GM10248 (cell line): Measurements from ENCODE around the gene KCNK10.

Experiments used
- CTCF ChIA-PET: fragments of 300-600 bp; sonication (Branson Sonifier 250); formaldehyde crosslinking; extraction: SDS; loops from one replicate; lab custom pipeline; 2021; ENCODE audit warnings: antibody characterized with exemption; lab: Yijun Ruan, JAX
- POLR2A ChIA-PET: fragments of 350-650 bp; sonication (Branson Sonifier 250); formaldehyde crosslinking; extraction: SDS; loops from one replicate; lab custom pipeline; 2020; ENCODE audit warnings: antibody characterized with exemption; lab: Yijun Ruan, JAX
- DNase-seq: peaks from one replicate; pipeline ENCODE4 v3.0.0; 2012; ENCODE audit errors: extremely low spot score
- TF ChIP-seq, protein P1 (sequence below): IDR thresholded peaks from 2 replicates; pipeline ENCODE4 v1.5.1; 2012; ENCODE audit warnings: mild to moderate bottlenecking, low read depth; ENCODE audit errors: extremely low read depth, missing control alignments, control extremely low read depth

Gene KCNK10

DNA sequence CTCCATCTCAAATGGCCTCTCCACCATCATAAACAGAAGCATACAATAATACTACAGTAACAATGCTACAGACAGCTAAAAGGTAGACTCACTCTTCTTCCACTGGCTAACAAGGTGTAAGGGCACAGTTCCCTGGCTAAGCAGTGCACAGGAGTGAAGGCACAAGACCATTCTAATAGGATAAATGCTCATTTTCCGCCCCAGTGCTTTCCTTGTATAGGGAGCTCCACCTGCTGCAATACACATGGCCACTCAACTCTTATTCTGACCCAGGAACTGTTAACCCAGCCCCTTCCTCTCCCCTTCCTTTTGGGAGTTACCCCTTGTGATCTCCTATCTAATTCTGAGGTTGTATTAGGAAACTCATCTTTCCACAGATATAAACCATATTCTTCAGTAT, 124.6 kb downstream of the KCNK10 start:
- CTCF ChIA-PET, result interaction anchor here (0.7 to 6.8 kb wide), 2 partner anchors 9 to 253 kb away, joined by 3 to 52 read pairs; no protein-coding TSS in a partner anchor
- no peak for DNase-seq
- TF ChIP-seq, protein P1, sequence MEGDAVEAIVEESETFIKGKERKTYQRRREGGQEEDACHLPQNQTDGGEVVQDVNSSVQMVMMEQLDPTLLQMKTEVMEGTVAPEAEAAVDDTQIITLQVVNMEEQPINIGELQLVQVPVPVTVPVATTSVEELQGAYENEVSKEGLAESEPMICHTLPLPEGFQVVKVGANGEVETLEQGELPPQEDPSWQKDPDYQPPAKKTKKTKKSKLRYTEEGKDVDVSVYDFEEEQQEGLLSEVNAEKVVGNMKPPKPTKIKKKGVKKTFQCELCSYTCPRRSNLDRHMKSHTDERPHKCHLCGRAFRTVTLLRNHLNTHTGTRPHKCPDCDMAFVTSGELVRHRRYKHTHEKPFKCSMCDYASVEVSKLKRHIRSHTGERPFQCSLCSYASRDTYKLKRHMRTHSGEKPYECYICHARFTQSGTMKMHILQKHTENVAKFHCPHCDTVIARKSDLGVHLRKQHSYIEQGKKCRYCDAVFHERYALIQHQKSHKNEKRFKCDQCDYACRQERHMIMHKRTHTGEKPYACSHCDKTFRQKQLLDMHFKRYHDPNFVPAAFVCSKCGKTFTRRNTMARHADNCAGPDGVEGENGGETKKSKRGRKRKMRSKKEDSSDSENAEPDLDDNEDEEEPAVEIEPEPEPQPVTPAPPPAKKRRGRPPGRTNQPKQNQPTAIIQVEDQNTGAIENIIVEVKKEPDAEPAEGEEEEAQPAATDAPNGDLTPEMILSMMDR, result no peak
- POLR2A ChIA-PET, result no interaction called here

DNA sequence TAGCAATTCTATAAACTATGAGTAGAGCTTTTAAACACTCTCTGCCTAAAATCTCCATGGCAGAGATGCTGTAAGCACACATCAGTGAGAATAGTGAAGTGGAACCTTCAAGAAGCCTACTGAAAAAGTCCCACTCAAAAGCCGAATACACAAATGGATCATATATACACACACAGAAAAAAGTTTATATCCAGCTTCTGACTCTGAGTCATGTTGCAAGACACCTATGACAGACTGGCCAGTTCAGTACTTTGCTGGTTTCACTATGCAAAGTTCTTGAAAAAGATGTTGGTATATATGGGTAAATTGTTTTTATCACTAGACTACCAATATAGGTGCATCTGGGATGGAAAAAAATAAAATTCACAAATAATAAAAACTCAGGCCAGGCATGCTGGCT, 126.1 kb downstream of the KCNK10 start:
- ChIA-PET CTCF (interaction anchor here (1.3 to 1.8 kb wide), 3 partner anchors 8 to 28 kb away, joined by 3 to 6 read pairs (median 3); no protein-coding TSS in a partner anchor), POLR2A (no interaction called here)
- DNase-seq, result peak; percentile 39
- TF ChIP-seq, protein P1, result no peak

DNA sequence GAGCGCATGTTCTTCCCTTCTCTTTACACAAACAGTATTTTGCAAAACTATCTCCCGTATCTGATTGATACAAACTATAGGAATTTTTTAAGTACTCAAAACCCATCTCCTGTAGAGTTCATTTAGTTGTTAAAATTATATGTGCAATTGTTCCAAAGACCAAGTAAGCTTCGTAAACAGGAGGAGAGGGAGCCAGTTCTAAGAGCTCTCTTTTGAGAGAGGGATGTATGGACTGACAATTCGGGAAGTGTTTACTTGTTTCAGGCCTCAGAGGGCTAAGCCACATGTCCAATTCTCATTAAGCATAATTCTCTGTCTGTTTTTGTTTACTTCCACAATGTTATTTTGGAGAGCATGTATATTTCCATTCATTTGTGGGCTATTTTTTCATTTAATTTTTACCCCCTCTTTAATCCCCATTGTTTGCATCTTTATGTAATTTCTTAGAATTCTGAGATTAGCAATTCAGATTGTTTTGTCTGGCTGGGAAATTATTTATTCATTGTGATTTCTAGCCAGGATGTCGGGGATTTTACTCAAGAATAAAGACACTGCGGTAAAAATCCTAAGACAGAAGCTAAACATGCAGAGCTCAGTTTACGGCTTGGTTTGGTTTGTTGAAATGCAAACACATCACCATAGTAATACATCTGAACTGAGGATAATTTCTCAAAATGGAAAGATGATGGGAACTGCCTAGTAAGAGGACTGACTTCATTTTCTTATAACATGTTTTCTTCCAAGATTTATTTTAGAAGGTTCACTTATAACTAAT, 126.8 kb downstream of the KCNK10 start:
- TF ChIP-seq, protein P1, result no peak
- ChIA-PET CTCF (interaction anchor here (1.3 to 1.8 kb wide), 4 partner anchors 9 to 28 kb away, joined by 3 to 6 read pairs (median 4); no protein-coding TSS in a partner anchor), POLR2A (interaction anchor here (0.6 kb wide), 1 partner anchor 14 kb away, joined by 4 read pairs; no protein-coding TSS in a partner anchor)
- no peak for DNase-seq

DNA sequence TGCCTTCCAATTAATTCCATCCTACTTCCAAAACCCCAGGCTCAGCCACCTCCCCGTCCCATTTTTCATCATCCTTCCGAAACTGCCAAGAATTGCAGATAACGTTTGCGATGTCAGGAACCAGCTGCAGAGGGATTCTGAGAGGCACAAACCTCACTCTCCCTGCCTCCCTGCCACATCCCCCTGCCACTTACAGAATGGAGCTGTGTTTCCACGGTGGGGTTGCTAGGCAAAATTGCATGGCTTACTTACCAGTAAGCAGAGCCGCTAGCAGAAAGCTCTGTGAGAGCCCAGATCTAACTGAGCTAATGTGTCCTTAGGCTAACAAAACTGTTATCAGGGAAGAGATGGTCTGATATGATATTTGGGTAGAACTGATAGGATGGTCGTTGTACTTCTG, 127.4 kb downstream of the KCNK10 start:
- ChIA-PET POLR2A (interaction anchor here (0.6 kb wide), 1 partner anchor 15 kb away, joined by 4 read pairs; no protein-coding TSS in a partner anchor), CTCF (interaction anchor here (1.4 to 1.8 kb wide), 3 partner anchors 8 to 27 kb away, joined by 3 to 6 read pairs (median 6); no protein-coding TSS in a partner anchor)
- DNase-seq, result no peak
- TF ChIP-seq, protein P1, result no peak

DNA sequence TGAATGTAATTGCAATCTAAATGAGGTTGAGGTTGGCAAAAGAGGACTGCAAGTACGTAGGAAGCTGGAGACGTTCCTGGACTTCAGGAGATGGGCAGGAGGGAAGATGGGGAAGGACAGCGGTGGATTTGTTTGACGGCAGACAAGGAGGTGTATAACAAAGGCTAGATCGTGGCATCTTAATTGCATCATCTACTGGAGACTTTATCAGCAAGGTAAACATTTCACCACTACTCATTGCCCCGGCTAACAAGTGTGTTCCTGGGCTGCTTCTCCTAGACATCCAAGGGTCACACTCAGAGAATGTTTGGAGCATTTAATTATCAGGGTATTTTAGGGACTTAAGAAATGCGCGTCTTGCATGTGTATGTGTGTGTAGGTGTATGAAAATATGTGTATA, 128.5 kb downstream of the KCNK10 start:
- DNase-seq, result no peak
- CTCF ChIA-PET, result interaction anchor here (1.6 kb wide), 1 partner anchor 26 kb away, joined by 6 read pairs; no protein-coding TSS in a partner anchor
- TF ChIP-seq, protein P1, result no peak
- POLR2A ChIA-PET, result no interaction called here

DNA sequence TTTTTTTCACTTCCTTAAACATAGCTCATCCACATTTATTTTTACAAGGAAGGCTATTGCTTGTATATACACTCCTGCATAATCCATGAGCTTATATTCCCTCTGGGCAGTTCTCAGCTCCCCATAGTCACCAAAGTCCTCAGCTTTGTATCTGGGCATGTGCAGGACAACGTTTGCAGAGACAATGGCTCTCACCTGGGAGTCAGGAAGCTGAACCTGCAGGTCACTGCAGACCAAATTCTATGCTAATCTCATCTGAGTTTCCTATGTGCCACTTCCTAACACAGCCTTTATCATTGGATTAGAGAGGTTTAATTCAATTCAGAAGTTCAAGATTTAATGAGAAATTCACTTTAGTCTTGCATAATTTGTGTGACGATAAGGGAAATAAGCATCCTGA, 131.5 kb downstream of the KCNK10 start:
- ChIA-PET CTCF (interaction anchor here (5.6 kb wide), 1 partner anchor 9 kb away, joined by 52 read pairs; no protein-coding TSS in a partner anchor), POLR2A (no interaction called here)
- DNase-seq, result no peak
- TF ChIP-seq, protein P1, result no peak
